GM21737 (cell line): ENCODE data around the gene FRS2.
"Not testable (repeated sequence)": the region's sequence is repeated elsewhere in the genome, so short reads cannot be mapped to it uniquely, and the experiment has no call there.

Experiments used
- ATAC-seq: cut with Tn5 transposase; IDR thresholded peaks from one replicate; pipeline ENCODE4 v1.9.1; 2021; ENCODE audit warnings: mild to moderate bottlenecking, moderate library complexity; ENCODE audit not compliant: unreplicated experiment

Gene FRS2, protein sequence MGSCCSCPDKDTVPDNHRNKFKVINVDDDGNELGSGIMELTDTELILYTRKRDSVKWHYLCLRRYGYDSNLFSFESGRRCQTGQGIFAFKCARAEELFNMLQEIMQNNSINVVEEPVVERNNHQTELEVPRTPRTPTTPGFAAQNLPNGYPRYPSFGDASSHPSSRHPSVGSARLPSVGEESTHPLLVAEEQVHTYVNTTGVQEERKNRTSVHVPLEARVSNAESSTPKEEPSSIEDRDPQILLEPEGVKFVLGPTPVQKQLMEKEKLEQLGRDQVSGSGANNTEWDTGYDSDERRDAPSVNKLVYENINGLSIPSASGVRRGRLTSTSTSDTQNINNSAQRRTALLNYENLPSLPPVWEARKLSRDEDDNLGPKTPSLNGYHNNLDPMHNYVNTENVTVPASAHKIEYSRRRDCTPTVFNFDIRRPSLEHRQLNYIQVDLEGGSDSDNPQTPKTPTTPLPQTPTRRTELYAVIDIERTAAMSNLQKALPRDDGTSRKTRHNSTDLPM

DNA sequence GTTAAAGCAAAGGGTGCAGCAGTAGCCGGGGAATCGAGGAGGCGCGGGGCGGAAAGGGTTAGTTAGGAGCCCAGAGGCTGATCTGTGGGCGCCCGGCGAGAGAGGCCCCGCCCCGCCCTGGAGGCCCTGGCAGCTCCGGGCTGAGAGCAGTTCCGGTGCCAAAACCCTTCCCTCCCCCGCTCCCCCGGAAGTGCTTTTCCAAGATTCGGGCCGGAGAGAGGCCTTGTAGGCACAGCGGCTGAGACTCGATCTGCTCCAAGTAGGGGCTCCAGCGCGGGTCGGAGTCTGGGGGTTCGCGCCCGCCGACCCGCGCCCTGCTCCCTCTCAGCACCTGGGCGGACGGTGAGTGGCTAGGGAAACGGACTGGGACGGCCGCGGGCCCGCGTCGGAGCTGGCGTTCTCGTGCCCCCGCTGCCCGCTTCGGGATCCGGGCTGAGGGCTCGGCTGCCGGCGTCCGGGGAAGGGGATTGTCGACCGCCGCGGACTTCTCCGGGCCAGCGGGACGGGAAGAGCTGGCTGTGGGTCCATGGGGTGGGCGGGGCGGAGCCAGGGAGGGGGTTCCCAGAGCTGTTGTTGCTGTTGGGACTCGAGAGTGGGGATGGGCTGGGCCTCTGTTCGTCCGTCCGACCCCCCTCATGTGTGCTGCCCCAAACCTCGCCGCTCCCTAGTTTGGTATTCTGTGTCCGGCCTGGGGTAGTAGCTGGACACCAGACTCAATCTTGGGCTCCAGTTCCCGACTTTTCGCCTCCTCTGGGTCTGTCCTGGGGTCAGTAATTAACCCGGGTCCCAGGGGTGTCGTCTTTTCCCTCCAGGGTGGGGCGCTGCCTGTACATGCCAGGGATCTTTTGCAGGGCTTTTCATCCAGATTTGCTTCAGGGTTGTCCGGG, at the start of gene FRS2:
Gene FRS2, plus strand, starts transcription at position 200 of the 887 bp plus-strand sequence. CDS start 98,643 bp downstream, outside the sequence.
- ATAC-seq, result peak; percentile 99

- ATAC-seq, result no peak
These were observed 48.6 kb upstream of the FRS2 start for GRCh38 chr12:69421548-69421947.

- ATAC-seq, result no peak
These were observed 46.9 kb upstream of the FRS2 start for GRCh38 chr12:69423037-69423905.

DNA sequence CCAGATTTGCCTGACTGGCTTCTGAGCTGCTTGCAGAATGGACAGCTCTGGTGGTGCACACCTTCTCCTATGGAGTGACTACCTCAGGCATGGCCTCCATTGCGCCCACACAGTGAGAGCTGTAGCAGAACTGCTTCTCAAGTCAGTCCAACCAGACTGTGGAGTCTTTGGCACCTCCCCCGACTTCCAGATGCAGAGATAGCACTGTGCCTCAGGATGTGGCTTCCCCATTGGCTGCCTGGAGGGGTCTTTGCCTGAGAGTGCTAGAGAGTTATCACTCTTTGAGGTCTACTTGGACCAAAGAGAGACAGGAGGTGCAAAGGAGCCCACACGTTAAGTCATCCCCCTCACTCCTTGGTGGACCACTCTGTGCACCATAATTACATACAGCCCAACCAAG, 44.8 kb upstream of the FRS2 start:
- ATAC-seq, result no peak

DNA sequence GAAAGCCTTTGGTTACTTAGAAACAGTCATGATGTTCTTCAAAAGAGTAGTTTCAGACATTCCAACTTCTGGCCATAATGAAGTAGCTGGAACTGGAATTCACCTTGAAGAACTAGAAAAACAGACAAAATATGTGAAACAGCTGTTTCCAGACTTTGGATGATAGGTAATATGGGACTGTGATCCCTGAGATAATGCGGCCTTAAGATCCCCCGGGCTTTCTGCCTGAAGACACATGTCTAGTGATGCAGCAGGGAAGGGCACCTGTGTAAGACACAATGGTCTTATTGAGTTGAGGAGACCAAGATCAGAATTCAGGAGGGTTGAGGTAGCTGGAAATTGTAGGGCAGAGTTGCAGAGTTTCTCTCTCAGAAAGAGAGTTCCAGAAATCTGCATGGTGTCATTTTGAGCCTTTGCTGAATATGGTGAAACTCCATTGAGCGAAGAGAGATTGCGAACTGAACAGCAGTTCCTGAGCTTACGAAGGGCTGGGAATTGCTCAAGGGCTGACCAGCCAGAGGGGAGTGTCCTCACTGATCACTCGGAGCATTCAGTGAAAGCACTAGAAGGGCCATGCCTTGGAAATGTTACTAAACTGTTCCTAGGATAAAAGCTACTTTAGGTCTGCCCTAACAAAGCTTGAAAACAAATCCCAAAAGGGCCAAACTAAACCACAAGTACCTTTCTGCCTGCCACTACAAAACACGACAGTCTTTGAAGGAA, 41.7 kb upstream of the FRS2 start:
- no peak for ATAC-seq

GRCh38 chr12:69430942-69431590, 39.1 kb upstream of the FRS2 start:
- no peak for ATAC-seq

GRCh38 chr12:69431591-69432222, 38.5 kb upstream of the FRS2 start:
- ATAC-seq, result no peak

DNA sequence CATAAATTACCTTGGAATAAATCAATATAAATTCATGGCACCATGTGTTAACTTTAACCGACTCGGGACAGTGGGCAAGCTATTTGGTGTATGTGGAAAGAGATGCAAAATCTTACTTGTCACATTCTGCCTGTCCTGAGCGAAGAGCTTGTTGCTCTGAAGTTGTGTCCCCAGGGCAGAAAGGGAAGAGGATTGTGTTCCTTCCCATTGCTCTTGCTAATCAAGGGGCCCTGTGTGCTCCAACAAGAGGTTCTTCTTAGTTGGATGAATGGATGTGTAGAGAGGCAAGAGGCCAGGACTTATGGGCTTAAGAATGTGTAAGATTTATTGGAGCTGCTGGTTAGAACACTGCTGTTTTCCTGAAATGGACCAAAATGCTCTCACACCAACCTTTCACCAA, 36.5 kb upstream of the FRS2 start:
- ATAC-seq, result no peak

GRCh38 chr12:69435644-69436043, 34.5 kb upstream of the FRS2 start:
- ATAC-seq, result no peak

GRCh38 chr12:69437073-69437472, 33.1 kb upstream of the FRS2 start:
- no peak for ATAC-seq

DNA sequence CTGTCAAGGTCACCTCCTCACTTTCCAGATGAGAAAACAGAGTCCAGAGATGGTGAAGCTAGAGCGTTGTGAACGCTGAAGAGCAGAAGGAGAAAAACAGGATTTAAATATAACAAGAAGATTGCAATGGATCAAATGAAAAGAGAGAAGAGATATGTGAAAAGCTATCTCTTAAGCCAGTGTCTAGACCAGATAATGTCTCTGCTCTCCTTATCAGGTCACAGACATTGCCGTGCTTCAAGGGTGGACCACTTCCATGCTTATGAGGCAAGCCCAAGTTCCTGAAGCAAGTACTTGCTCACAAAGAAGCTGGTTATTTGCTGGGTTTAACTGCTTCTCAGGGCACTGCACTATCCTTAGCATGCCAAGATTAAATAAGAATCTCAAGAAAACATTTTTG, 31.6 kb upstream of the FRS2 start:
- no peak for ATAC-seq

- no peak for ATAC-seq
These were observed 30.2 kb upstream of the FRS2 start for GRCh38 chr12:69440016-69440415.

DNA sequence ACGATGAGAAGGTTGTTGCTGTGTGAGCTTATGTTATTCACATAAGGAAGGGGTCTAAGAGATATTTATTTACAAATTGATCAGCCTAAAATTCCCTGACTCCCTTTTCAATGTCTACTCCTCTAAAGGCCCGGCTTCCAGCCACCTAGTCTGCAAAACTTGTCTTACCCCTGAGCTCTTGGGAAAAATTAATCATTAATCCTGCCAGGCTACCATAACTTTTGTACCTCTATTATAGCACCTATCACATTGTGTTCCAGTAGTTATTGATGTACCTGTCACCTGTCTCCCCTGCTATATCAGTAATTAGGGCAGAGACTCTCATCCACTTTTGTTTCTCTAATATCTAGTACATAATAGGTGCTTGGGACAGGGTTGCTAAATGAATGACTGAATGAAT, 29.3 kb upstream of the FRS2 start:
- ATAC-seq, result no peak

GRCh38 chr12:69442894-69443293, 27.3 kb upstream of the FRS2 start:
- no peak for ATAC-seq

- ATAC-seq, result no peak
These were observed 26.3 kb upstream of the FRS2 start for GRCh38 chr12:69443916-69444315.

- ATAC-seq, result no peak
These were observed 22.3 kb upstream of the FRS2 start for GRCh38 chr12:69447892-69448291.

GRCh38 chr12:69452598-69453132, 17.5 kb upstream of the FRS2 start:
- ATAC-seq, result not testable (repeated sequence)

DNA sequence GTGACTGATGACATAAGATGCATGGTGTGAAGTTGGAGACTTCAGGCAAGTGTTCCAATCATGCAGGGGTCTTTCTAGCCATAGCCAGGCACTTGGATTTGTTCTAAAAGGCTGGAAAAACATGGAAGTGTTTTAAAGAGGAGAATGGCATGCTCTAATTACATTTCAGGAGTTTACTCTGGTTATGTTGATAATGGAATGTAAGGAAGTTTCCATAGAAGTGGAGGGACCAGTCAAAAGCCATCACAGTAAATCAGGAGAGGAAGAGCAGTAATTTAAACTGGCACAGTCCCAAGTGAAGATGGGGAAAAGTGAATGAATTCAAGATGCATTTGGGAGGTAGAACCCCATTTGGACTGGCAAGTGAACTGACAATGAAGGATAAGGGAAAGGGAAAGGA, 13.9 kb upstream of the FRS2 start:
- no peak for ATAC-seq

- no peak for ATAC-seq
These were observed 12.8 kb upstream of the FRS2 start for GRCh38 chr12:69457433-69457832.
